Measurements from ENCODE around the gene FBXL7.

DNA sequence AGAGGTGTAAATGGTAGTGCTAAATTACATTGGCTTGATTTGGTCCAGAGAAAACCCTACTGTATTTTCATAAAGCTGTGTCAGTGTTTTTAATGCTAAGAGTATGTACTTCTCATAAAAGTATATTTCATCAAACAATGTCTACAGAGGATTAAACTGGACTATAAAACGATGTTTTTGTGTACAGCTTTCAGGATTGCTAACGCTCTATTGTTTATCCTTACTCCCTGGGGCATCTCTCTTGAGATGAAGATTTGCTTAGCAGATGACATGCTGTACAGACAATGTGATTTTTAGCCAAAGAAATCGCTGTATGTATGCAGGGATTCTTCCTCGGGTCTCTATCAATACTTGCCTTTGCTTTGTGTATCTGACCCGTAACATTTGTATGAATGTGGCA, 216.0 kb downstream of the FBXL7 start:
- TF ChIP-seq EZH2 (IDR thresholded peaks at IDR 0.05): no peak
- TF ChIP-seq, protein P1, sequence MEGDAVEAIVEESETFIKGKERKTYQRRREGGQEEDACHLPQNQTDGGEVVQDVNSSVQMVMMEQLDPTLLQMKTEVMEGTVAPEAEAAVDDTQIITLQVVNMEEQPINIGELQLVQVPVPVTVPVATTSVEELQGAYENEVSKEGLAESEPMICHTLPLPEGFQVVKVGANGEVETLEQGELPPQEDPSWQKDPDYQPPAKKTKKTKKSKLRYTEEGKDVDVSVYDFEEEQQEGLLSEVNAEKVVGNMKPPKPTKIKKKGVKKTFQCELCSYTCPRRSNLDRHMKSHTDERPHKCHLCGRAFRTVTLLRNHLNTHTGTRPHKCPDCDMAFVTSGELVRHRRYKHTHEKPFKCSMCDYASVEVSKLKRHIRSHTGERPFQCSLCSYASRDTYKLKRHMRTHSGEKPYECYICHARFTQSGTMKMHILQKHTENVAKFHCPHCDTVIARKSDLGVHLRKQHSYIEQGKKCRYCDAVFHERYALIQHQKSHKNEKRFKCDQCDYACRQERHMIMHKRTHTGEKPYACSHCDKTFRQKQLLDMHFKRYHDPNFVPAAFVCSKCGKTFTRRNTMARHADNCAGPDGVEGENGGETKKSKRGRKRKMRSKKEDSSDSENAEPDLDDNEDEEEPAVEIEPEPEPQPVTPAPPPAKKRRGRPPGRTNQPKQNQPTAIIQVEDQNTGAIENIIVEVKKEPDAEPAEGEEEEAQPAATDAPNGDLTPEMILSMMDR (IDR thresholded peaks at IDR 0.05): no peak
